ENCODE measurements around the gene ZBTB20.
"Not testable (repeated sequence)": the region's sequence is repeated elsewhere in the genome, so short reads cannot be mapped to it uniquely, and the experiment has no call there.

Gene ZBTB20

GRCh38 chr3:114823061-114823460 lies 324.0 kb downstream of the ZBTB20 start:
- DNase-seq = no peak

DNA sequence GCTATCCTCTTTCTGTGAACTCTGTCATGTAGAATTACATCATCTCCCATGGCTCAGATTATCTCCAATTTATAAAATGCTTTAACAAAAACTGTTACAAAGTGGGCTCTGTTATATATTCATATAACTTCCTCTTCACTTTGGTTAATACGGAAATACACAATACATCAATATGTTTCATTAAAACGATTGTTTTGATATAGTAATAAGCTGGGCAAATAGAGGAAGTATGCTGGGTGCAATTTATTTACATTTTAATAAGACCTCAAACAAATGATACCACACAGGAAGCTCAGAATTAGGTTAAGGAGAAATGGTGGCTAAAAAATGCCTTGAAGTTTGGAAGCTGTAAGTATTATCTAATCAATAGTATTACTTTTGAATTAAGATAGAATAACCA lies 331.0 kb downstream of the ZBTB20 start:
- no peak for DNase-seq

GRCh38 chr3:114812541-114813238 lies 334.4 kb downstream of the ZBTB20 start:
- not testable (repeated sequence) for DNase-seq

DNA sequence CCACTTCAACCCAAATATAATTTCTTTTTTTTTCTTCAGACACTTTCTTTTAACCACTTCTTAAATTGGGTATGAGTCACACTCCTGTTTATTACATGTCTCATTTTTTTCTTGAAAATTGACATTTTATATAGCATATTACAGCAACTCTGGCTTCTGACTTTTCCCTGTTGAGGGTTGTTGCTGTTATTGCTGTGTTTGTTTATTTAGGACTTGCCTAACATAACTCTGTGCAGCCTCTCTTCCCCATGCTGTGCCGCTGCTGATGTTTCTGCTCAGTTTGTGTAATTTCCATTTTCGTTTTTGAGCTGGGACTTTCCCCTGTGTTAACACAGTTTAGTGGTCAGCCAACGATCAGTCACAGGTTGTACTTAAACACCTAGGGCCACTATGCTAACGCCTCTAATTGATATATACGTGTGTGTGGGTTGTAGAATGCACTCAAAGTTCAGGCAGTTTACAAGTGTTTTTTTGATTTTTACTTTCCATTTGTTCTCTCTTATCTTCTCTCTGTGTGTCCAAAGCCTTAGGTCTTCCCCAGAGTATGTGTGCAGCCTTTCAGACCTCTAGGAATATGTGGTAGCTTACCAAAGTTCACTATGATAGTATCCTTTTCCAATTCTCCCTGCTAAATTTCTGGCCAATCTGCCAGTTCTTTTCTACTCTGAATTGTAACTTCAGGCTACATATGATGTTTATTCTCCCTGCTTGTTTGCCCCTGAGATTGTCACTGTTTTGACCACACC lies 337.2 kb downstream of the ZBTB20 start:
- DNase-seq = no peak

GRCh38 chr3:114804099-114804498 lies 343.0 kb downstream of the ZBTB20 start:
- no peak for DNase-seq

DNA sequence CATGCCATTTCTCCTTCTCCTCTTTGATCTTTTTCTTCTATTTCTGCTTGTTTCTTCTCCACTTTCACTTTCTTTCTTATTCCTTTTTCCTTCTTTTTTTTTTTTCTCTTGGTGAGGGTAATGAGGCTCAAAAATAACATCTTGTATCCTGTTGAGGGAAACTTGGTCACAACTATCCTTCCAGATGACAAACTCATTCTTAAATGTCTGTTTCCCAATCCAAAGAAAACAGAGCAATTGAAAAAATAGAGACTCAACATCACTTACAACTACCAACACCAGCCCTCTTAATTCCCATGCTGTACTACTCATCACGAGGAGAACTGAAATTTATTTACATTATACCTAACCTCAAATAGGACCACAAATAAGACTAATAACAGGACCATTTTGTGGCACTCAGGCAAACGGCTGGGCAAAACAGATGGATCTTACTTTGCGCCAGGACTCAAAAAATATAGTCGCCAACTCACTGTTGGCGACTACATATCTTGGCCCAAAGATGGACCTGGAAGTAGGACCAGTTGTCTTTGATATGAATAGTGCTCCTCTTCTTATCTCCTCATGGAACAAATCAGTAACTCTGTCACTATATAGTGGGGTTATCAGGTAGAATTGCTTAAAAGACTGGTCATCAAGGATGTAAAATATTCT lies 343.9 kb downstream of the ZBTB20 start:
- DNase-seq = no peak

- DNase-seq = no peak
Measured at GRCh38 chr3:114800272-114801031, 346.6 kb downstream of the ZBTB20 start.

- DNase-seq = no peak
Measured at GRCh38 chr3:114799816-114800215, 347.3 kb downstream of the ZBTB20 start.

DNA sequence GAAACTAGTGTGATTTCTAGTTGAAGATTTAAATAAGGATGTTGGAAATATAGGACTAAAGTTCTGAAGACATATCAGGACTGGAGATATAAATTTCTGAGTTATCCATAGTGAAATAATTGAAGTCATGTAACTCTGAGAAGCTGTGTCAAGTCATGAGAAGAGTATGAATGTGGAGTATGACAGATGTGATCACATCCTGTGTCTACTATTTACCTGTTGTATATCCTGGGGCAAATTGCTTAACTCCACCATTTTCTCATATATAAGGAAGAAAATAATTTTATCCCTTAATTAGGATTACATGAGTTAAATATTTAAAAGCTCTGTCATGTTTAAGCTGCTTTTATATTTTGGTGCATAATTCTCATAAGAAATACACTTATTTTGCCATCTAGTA lies 350.3 kb downstream of the ZBTB20 start:
- no peak for DNase-seq

DNA sequence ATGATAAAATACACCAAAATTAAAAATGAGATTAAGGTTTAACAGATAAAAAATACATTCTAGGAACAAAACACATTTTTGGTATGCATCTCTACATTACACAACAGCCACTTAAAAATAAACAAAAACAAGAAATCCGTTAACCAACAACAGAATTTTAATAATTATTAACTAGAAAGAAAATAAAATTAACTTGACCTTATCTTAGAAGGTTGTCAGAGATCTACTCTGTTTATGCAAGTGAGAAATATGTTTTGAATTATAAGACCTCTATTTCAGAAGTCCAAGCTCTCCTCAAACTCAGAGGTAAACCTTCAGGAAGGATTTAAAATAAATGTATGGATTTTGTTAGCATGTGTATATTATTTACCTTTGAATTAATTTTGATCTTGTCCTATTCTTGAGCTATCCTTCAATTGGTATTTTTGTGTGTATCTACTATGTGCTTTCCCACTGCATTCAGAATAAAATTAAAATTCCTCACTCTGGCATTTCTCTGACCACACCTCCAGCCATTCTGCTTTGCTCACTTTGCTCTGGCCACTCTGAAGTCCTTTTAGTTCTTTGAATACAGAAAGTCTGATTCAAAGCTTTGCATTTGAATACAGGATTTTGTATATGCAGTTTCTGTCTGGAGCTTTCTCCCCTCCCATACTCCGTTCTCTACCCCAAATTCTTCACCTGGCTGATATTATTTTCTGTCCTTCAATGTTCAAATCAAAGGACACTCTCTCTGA lies 352.0 kb downstream of the ZBTB20 start:
- no peak for DNase-seq

DNA sequence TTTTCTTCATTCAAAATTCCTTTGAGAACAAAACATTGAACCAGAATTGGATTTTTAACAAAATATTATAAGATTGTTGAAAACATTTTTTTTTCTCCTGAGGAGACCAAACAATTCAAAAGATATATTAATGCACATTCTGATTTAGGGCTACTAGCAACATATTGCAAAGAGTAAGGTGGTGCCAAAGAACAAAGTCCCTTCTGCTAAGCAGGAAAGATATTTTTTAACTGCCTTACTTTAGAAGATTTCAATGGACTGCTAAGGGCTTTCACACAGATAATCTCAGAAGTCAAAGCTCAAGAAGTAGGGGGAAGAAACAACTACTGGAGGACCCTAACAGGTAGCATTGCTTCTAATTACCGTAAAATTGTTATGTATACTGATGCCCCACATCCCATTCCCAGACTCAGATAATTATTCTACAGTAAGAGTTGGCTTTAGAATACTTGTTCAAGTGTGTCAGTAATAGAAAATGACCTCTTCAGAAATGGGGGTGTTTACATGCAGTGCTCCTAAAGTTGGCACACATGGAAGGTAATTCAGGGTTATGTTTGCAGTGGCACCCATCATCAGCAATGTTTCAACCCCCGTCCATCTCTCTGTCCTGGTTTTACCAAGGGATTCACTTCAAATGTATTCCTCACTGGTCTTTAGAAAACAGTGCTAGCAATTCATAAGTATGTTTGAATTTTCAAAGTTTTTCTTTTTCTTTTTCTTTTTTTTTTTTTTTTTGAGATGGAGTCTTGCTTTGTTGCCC lies 354.7 kb downstream of the ZBTB20 start:
- DNase-seq = no peak

DNA sequence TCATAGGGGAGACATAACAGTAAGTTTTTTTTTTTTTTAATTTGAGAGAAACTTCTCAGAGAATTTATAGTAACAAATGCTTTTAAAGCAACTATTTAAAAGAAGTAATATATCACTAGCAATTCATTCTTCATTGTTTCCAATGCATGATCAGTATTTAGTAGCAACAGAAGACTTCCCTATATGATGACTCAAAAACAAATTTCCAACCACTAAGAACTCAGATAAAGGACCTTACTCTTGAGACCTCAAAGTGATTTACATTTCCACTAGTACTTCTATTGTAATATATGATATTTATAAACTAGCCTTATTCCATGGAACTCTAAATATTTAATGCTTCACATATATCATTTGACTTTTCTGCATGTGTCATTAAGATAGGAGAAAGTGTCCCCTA lies 356.3 kb downstream of the ZBTB20 start:
- no peak for DNase-seq

DNA sequence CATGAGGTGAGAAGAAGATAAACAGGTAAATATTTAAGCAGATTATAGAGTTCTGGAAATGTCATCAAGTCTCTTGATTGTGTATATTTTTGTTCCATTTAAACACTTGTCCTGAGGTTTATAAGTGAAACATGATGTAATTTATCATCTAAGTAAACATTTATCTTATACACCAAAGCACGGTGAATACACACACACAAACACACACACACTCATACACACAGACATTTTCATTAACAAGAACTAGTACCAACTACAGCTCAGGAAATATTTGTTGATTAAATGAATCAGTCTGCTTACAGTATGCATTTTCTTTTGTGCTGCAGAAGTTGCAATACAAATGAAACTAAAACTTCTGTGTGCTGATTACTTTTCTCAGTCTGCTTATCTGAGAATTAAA lies 357.3 kb downstream of the ZBTB20 start:
- DNase-seq = no peak

DNA sequence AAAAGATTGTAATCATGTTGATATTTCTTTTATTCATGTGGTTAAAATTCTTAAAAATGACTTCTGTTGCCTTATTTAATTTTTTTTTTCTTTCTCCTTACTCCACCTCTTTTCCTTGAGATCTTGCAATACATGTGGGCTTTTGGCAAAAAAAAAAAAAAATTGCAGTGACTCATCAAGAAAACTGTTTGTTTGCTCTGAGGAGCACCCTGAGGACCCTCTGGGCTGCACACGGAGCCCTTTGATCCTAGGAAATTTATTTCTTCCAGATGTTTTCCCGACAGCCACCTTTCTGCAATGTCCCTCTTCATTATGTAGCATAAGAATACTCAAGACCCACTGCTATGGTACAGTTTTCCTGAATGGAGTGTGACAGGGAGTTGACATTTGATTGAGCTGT lies 371.7 kb downstream of the ZBTB20 start:
- no peak for DNase-seq

- DNase-seq = no peak
Measured at GRCh38 chr3:114770874-114771273, 376.2 kb downstream of the ZBTB20 start.

DNA sequence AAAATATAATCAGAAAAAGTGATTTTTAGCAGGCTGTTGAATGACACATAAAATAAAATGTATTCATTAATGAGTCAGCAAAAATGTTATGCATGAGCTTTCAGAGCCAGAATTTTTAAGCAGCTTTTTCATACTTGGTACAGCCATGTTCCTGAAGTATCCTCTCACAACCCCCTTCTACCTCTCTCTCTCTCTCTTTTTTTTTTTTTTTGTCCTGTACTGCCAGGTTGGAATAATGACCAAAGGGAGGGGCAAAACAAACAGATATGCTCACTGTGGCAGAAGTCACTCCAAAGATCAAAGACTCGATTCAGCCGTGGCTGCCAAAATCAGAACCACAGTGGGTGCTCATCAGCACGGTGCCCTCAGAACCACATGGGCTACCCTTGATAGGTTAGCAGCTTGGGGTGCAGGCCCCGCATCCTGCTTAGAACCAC lies 383.0 kb downstream of the ZBTB20 start:
- no peak for DNase-seq

- DNase-seq = no peak
Measured at GRCh38 chr3:114762144-114762543, 384.9 kb downstream of the ZBTB20 start.

DNA sequence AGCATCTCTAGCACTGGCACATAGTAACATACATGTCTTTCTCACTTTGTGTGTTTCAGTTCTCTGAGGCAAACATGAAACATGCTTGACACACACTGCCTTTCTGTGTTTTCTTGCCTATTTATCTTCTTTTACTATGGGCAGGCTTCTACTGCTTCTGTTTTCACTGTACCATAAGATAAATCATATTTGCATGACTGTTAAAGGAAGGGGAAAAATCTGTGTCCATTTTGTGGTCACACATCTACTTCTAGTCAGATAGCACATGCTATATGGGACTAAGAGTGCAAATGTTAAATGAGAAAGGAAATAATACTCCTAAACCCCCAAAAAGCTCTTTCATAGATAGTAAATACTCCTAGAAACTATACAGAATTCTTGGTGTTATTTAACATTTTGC lies 386.4 kb downstream of the ZBTB20 start:
- no peak for DNase-seq

- no peak for DNase-seq
Measured at GRCh38 chr3:114758831-114759699, 388.0 kb downstream of the ZBTB20 start.

DNA sequence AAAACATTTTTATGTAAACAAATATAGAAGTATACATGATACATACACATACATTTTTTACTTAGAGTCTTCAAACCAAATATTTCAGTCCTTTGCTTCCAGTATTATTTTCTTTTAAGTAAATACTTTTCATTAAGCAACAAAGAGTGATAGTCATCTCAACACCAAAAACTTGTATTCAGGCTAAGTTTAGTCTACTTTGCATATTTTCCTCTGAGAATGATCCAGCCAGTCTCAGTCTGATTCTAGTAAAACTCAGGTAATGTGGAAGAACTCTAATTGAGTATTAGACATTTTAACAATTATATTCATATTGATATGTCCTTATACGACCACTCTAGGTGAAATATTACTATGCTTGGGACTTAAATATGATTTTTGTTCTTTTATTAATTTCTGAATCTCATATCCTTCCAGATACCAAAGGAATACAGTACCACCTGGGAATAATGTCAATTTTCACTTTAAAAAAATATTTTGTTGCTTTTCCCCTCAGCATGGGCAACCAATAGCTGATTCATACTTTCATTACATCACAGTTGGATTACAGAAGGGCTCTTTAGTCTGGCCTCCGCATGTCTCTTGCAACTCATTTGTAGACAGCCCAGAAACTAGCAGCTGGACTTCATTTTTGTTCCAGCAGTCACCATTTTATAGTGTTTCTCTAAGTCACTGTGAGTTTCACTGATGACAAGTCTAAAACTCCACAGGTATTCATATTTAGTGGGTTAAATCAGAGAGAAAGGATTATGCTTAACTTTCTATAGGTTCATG lies 390.4 kb downstream of the ZBTB20 start:
- DNase-seq = no peak
